GM19351 (cell line): ENCODE results near the gene UBXN6.

Experiments
- ATAC-seq: cut with Tn5 transposase; IDR thresholded peaks from one replicate; pipeline ENCODE4 v1.9.1; 2021; ENCODE audit warnings: mild to moderate bottlenecking, moderate library complexity; ENCODE audit not compliant: unreplicated experiment

The UBXN6 gene

DNA sequence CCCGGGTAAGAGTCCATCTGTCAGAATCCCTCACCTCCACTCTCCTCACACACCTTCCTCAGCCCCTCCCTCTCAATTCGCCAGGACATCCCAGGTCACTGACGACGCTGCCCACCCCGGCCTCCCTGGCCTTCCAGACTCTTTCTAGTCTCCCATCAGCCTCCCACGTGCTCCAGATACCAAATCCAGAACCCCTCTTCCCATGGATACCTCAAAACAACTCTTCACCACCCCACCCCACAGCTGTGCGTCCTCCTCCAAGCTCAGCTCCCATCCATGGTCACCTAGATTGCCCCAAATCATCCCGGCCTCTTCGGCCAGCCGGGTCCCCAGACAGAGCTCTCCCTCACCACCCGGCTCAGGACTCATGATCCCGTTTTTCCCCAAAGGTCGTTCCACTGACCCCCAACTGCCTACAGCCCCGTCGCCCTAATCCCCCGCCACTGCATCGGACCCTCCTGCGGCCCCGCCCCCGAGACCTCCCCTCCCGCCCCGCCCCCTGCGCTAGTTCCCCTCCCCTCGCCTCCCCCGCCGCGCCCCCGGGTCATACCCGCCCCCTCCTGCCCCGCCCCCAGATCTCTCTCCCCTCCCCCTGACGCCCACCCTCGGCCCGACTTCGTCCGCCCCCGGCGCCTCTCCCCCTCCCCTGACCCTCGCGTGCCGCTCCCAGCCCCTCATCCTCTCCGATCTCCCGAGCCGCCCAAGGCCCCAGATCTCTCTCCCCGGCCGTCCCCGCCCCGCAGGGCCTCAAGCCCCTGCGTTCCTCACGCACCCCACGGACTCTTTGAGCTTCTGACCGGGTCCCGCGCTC lies 546 bp downstream of the UBXN6 start:
- ATAC-seq: peak; percentile 33

- ATAC-seq: no peak
Observed at GRCh38 chr19:4456476-4456842, 1.1 kb downstream of the UBXN6 start.

DNA sequence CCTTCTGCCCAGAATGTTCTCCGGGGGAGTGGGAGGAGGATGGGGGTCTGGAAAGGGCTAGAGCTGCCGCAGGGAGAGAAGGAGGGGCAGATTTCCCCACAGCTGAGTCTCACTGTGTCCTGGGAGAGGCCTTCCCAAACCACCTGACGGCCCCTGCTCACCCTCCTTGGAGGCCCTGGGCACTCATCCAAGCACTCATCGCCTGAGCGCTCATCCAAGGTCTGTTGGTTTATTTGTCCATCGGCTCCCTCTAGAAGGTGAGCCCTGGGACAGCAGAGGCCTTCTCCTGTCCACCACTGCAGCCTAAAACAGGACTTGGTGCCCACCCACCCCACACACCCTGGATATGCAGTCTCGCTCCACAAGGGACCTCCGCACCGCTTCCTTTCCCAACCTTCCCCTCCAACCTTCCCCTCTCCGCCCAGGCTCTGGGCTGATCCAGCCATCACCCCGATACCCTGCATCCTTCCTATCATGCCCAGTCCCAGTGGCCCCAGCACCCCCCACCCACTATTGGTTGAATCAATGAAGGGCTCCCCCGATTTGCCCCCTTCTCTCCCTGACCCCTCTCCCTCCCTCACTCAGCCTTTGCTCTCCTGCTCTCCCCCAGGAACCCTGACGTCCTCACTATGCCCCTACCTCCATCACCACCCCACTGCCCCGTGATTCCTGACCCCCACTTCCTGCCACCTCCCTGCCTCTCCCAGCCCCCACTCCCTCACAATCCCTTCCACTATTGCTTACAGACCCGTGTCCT lies 1.7 kb downstream of the UBXN6 start:
- no peak for ATAC-seq

DNA sequence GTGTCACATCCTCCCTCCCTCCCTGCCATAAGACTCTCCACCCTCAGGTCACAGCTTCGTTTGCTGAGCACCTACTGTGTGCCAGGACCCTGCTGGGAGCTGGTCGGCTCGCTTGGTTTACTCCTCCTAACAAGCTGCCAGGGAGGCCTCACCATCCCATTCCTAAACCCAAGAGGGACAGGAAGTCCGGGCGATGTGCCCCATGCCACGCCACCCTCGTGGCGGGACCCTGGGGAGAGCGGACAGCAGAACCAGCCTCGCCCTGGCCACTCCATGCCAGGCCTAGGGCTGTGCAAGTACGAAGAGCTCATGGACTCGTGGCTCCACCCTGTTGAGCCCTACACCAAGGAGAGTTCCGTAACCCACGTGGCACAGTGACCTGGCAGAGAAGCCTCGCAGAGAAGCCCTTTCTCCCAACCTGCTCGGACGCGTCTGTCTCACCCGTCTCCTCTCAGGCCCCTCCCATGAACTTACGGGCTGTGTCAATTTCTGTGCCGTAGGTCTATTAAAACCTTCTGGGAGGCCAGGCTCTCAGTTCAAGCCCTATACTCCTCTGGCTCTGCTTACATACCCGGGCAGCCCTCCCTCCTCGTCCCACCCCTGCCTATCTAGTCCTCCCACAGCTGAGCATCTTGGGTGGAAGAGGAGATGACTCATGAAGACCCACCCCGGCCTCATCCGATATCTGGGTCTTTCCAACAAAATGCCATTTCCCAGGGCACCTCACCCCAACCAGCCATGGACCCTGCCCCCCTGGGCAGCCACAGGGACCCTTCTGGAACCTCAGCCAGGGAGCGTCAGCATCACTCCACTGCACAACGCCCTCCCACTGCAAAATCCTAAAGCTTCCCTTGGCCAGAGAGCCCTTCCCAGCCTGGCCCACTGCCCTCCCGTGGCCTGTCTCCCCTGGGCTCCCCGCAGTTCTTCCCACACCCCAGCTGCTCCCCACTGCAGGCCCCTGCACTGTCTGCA lies 2.6 kb downstream of the UBXN6 start:
- no peak for ATAC-seq

- no peak for ATAC-seq
Observed at GRCh38 chr19:4453232-4454179, 4.1 kb downstream of the UBXN6 start.

GRCh38 chr19:4452230-4452990 lies 5.2 kb downstream of the UBXN6 start:
- ATAC-seq: no peak

- ATAC-seq: no peak
Observed at GRCh38 chr19:4449639-4450028, 8.0 kb downstream of the UBXN6 start.

GRCh38 chr19:4449022-4449638 lies 8.5 kb downstream of the UBXN6 start:
- no peak for ATAC-seq

GRCh38 chr19:4448147-4448985 lies 9.2 kb downstream of the UBXN6 start:
- ATAC-seq: no peak

DNA sequence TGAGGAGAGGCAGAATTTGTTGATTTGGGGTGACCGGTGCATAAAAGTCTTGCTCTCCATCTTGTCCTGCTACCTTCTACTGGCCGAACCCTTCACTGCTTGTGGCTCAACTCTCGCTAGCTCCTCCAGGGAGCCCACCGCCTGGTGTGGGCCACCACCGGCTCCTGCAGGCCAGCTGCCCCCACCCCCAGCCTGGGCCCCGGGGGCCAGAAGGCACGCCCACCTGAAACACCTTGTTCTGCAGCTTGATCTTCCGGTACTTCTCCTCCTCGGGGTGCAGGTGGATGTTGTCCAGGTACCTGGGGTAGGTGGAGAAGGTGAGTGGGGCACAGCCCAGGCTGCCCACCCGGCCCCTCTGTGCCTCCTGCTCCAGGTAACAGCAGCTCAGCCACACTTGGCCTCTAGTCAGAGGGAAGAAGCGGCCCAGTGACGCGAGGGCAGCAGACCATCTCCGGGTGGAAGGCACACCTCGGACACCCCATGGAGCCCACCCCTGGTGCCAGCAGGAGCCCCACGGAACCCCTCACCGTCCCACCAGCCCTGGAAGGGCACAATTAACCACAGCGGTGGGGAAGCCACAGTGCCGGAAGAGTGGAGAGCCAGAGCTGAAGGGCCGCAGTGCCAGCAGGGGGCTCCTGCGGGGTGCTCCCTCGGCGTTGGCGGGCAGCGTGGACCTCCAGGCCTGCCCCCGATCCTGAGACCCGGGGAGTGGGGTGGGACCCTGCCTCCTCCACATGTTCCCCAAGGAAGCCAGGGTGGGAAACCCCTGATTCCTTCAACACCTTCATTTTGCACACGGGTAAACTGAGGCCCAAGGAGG lies 10.1 kb downstream of the UBXN6 start:
- ATAC-seq: no peak

DNA sequence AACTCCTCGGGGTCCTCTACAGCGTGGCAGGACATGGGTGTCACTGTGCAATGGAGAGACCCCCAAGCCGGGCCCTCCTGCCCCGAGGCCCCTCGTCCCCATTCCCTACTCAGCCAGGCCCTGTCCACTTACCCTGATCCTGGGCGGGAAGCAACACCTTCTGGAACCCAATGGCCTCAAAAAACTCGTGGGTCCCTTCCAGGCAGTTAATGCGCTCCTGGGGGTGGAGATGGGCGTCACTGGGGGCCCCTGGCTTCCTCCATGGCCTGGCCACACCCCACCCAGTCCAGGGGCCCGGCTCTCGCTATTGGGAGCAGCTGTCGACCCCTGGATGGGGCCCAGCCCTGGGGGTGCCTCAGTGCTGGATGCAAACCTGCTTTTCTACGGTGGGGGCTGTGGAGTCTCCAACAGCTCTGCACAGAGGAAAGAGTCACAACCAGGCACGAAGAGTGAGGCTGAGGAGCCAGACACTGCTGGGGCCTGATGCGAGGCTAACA lies 10.8 kb downstream of the UBXN6 start:
- no peak for ATAC-seq

DNA sequence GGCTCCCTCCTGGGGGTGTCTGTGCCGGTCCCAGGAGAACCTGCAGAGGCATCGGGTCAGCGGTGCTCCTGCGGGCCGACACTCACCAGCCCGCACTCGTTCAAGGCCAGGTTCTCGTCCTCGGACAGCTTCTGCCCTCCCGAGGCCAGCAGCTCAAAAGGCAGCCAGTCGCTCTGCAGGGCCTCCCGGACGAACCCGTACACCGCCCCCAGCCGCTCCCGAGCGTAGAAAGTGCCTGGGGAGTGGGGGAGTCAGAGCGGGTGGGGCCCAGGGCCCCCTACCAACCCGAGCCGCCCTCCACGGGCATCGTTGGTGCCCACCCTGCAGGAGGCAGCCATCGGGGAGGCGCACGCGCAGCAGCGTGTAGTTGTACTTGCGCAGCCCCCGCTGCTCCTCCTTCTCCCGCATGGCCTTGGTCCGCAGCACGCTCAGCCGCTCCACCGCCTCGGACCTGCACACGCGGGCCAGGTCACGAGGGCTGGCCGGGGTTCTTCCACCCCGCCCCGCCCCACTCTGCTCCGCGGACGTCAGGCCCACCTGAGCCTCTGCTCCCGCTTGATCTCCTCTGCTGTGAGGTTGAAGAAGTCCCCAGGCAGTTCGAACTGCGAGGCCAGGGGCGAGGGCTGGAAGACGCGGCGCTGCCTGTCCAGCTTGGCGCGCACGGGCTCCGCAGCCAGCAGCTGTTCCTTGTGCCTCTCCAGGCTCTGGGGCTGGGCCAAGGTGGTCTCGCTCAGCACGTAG lies 11.5 kb downstream of the UBXN6 start:
- no peak for ATAC-seq

- no peak for ATAC-seq
Observed at GRCh38 chr19:4444765-4445741, 12.5 kb downstream of the UBXN6 start.

- no peak for ATAC-seq
Observed at GRCh38 chr19:4443966-4444764, 13.4 kb downstream of the UBXN6 start.
